ENCODE measurements around the gene SMTNL2. TPM values are rescaled to one million over a fixed set of nuclear protein-coding genes. Genes with fewer than 3 reads are reported as not detected.

SMTNL2 gene
- total RNA-seq, 1 donor, result not detected

DNA sequence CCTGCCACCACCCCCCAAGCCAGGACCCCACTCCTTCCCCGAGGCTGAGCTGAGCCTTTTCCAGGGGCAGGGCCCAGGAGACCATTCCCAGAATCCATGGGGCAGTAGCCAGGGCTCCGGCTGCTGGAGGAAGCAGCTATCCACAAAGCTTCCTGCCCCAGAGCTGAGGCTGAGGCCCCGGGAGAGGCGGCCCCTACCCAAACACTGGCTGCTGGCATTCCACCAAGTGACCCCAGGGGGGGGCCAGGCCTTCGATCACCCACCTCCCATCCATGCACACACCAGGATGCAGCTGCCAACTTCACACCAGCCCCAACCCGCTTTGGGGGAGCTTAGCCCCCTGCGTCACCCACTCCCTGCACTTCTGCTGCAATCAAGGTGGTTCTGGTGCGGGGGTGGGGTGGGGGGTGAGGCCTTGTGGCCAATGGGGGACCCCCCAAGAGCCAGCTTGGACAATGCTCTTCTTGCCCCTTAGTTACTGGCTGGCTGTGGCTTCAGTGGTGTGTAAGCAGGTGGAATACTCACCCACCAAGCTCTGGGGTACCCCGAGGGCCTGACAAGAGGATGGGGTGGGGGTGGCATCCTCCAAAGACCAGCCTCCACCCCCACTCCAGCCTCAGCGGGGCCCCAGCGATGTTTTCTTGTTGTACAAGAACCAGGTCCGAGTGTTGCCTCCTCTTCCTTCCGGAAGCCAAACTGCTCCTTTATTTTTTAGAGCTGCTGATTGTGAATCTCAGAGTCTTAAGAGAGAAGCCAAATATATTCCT is 45.9 kb upstream of the SMTNL2 start:
- no peaks in the 10 kb centered on the region for H3K27me3 ChIP-seq (ENCODE audit: insufficient read depth, low read length)
- peaks cover 8% of the 10 kb centered on the region for H4K20me1 ChIP-seq (ENCODE audit: insufficient read depth, low read length)
- TF ChIP-seq CTCF (IDR thresholded peaks at IDR 0.05; ENCODE audit: extremely low read depth, low read depth, low read length), result no peak
- H3K79me2 ChIP-seq (ENCODE audit: insufficient read depth, low read length), result no peaks in the 10 kb centered on the region
- H3K4me3 ChIP-seq (ENCODE audit: insufficient read depth, low read length), result no peak overlapping the region
- DNase-seq (ENCODE audit: insufficient read length, low spot score, missing footprints), result peak; percentile 83
- H2AFZ ChIP-seq (ENCODE audit: low read length), result no peak overlapping the region
- no peak overlapping the region for H3K4me2 ChIP-seq (ENCODE audit: insufficient read depth, low read length)
- H3K36me3 ChIP-seq (ENCODE audit: insufficient read depth, low read length), result peaks cover 30% of the 10 kb centered on the region
- no peaks in the 10 kb centered on the region for H3K4me1 ChIP-seq (ENCODE audit: insufficient read depth, low read length)
- no peak overlapping the region for H3K27ac ChIP-seq (ENCODE audit: low read depth, low read length)
- no peaks in the 10 kb centered on the region for H3K9me3 ChIP-seq (ENCODE audit: low read depth, low read length)

DNA sequence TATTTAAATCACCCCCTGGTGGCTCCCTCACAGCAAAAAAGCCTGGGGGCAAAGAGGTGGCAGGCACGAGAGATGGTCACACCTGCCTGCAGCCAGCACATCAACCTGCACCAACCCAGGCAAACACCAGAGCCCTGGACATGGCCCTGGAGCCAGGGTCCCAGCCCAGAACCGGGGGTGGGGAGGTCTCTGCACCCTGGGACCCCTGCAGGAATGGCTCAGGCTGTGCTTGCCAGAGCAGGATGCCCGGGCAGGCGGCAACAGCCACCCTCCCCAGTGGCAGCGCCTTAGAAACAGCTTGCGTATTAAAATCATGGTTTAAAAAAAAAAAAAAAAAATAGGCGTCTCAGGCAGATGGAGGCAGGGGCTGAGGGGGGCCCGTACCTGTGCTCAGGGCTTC is 45.3 kb upstream of the SMTNL2 start:
- no peaks in the 10 kb centered on the region for H3K79me2 ChIP-seq (ENCODE audit: insufficient read depth, low read length)
- no peak for TF ChIP-seq CTCF (IDR thresholded peaks at IDR 0.05; ENCODE audit: extremely low read depth, low read depth, low read length)

GRCh38 chr17:4539576-4540223 is 44.6 kb upstream of the SMTNL2 start:
- TF ChIP-seq CTCF (IDR thresholded peaks at IDR 0.05; ENCODE audit: extremely low read depth, low read depth, low read length), result no peak
- peaks cover 8% of the 10 kb centered on the region for H4K20me1 ChIP-seq (ENCODE audit: insufficient read depth, low read length)
- peaks cover 33% of the 10 kb centered on the region for H3K36me3 ChIP-seq (ENCODE audit: insufficient read depth, low read length)
- H3K4me2 ChIP-seq (ENCODE audit: insufficient read depth, low read length), result no peak overlapping the region
- no peak overlapping the region for H3K4me3 ChIP-seq (ENCODE audit: insufficient read depth, low read length)
- no peaks in the 10 kb centered on the region for H3K27me3 ChIP-seq (ENCODE audit: insufficient read depth, low read length)
- DNase-seq (ENCODE audit: insufficient read length, low spot score, missing footprints), result no peak
- H2AFZ ChIP-seq (ENCODE audit: low read length), result no peak overlapping the region
- H3K27ac ChIP-seq (ENCODE audit: low read depth, low read length), result no peak overlapping the region
- H3K79me2 ChIP-seq (ENCODE audit: insufficient read depth, low read length), result no peaks in the 10 kb centered on the region
- H3K4me1 ChIP-seq (ENCODE audit: insufficient read depth, low read length), result no peaks in the 10 kb centered on the region
- no peaks in the 10 kb centered on the region for H3K9me3 ChIP-seq (ENCODE audit: low read depth, low read length)

More for the DNA sequence above, 45.3 kb upstream of the SMTNL2 start:
- Histone ChIP-seq H3K27ac (ENCODE audit: low read depth, low read length) (no peak overlapping the region), H3K9me3 (ENCODE audit: low read depth, low read length) (no peaks in the 10 kb centered on the region), H3K4me3 (ENCODE audit: insufficient read depth, low read length) (no peak overlapping the region), H2AFZ (ENCODE audit: low read length) (no peak overlapping the region), H3K27me3 (ENCODE audit: insufficient read depth, low read length) (no peaks in the 10 kb centered on the region), H3K4me2 (ENCODE audit: insufficient read depth, low read length) (no peak overlapping the region), H4K20me1 (ENCODE audit: insufficient read depth, low read length) (peaks cover 8% of the 10 kb centered on the region), H3K36me3 (ENCODE audit: insufficient read depth, low read length) (peaks cover 30% of the 10 kb centered on the region), H3K4me1 (ENCODE audit: insufficient read depth, low read length) (no peaks in the 10 kb centered on the region)
- DNase-seq (ENCODE audit: insufficient read length, low spot score, missing footprints), result peak; percentile 91

DNA sequence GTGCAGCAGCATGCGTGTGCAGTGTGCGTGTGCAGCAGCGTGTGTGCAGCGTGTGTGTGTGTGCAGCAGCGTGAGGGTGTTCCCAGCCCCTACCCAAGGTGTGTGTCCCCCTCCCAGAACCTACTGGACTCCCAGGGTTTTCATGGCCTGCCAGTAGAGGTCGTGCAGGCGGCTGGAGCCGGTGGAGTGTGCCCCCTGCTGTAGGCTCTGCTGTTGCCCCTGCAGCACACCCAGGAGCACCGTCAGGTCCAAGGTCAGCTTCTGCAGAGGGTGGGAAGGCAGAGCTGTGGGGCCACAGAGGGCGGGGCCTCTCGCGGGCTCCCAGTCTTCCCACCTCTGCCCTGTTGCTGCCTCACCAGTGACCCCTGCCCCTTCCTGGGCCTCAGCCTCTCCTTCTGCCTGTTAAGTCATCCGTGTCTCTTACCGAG is 44.1 kb upstream of the SMTNL2 start:
- Histone ChIP-seq H4K20me1 (ENCODE audit: insufficient read depth, low read length) (peaks cover 8% of the 10 kb centered on the region), H3K4me3 (ENCODE audit: insufficient read depth, low read length) (no peak overlapping the region), H3K36me3 (ENCODE audit: insufficient read depth, low read length) (peaks cover 33% of the 10 kb centered on the region), H3K9me3 (ENCODE audit: low read depth, low read length) (no peaks in the 10 kb centered on the region), H3K27ac (ENCODE audit: low read depth, low read length) (no peak overlapping the region), H3K27me3 (ENCODE audit: insufficient read depth, low read length) (no peaks in the 10 kb centered on the region), H3K4me1 (ENCODE audit: insufficient read depth, low read length) (no peaks in the 10 kb centered on the region), H3K79me2 (ENCODE audit: insufficient read depth, low read length) (no peaks in the 10 kb centered on the region), H2AFZ (ENCODE audit: low read length) (no peak overlapping the region), H3K4me2 (ENCODE audit: insufficient read depth, low read length) (no peak overlapping the region)
- peak; percentile 91 for DNase-seq (ENCODE audit: insufficient read length, low spot score, missing footprints)
- TF ChIP-seq CTCF (IDR thresholded peaks at IDR 0.05; ENCODE audit: extremely low read depth, low read depth, low read length), result no peak

All from osteoblast (primary cell).